ENCODE results near the gene DMXL1. TPM values are rescaled to one million over a fixed set of nuclear protein-coding genes. Genes with fewer than 3 reads are reported as not detected.

Gene DMXL1
- total RNA-seq, 1 experiment from 2014 or later = 29.2 TPM

- intact Hi-C loops (cut with micrococcal nuclease; ENCODE audit: unreplicated experiment) = no loop called here
- ATAC-seq (no peak), DNase-seq (ENCODE audit: low read depth, low spot score) (no peak)
- Histone ChIP-seq H3K4me3 (ENCODE audit: low read depth in 2 of 2, low read length in 2 of 2) (no peak overlapping the region), H3K27ac (ENCODE audit: low read length) (no peak overlapping the region), H3K27me3 (ENCODE audit: control insufficient read depth, insufficient read depth, low read length) (no peaks in the 10 kb centered on the region), H3K36me3 (ENCODE audit: control insufficient read depth, insufficient read depth, low read length) (0 out of 2 replicates have a peak, but pooled peaks cover 5% of the 10 kb centered on the region), H3K4me1 (ENCODE audit: control insufficient read depth, insufficient read depth, low read length) (no peaks in the 10 kb centered on the region), H3K9me3 (ENCODE audit: control insufficient read depth, insufficient read depth, low read depth, low read length) (no peaks in the 10 kb centered on the region)
- no peak for TF ChIP-seq REST (IDR thresholded peaks at IDR 0.05; ENCODE audit: insufficient read depth in 1 of 2, low read depth in 2 of 2, low read length in 1 of 2)
- no peak for TF ChIP-seq SIN3A (IDR thresholded peaks at IDR 0.05; ENCODE audit: borderline replicate concordance, insufficient read depth, low read depth, low read length)
- TF ChIP-seq CTCF (IDR thresholded peaks at IDR 0.05) = no peak
- no peak for TF ChIP-seq POLR2AphosphoS5 (IDR thresholded peaks at IDR 0.05; ENCODE audit: low read depth, low read length)
- TF ChIP-seq TCF7L2 (IDR thresholded peaks at IDR 0.05; ENCODE audit: low read depth, low read length) = no peak
- BruUV-seq (replicated peaks) = no TSS peak
- ChIA-PET CTCF (interaction anchor here (0.6 kb wide), 1 partner anchor 97 kb away, joined by 3 read pairs; no protein-coding TSS in a partner anchor), POLR2A (no interaction called here)
- in situ Hi-C loops (cut with HindIII; ENCODE audit: low pct_unique_long_range_greater_than_20kb, low sequenced_read_pairs) = no loop called here
These were observed 97.5 kb downstream of the DMXL1 start for GRCh38 chr5:119168401-119168800.

GRCh38 chr5:119171686-119172085 lies 100.8 kb downstream of the DMXL1 start:
- Histone ChIP-seq H3K27ac (ENCODE audit: low read length) (no peak overlapping the region), H3K4me1 (ENCODE audit: control insufficient read depth, insufficient read depth, low read length) (no peaks in the 10 kb centered on the region), H3K4me3 (ENCODE audit: low read depth in 2 of 2, low read length in 2 of 2) (no peak overlapping the region), H3K9me3 (ENCODE audit: control insufficient read depth, insufficient read depth, low read depth, low read length) (no peaks in the 10 kb centered on the region), H3K36me3 (ENCODE audit: control insufficient read depth, insufficient read depth, low read length) (peaks cover 2% of the 10 kb centered on the region; the same call in 1 of the 2 replicates), H3K27me3 (ENCODE audit: control insufficient read depth, insufficient read depth, low read length) (no peaks in the 10 kb centered on the region)
- no TSS peak for BruUV-seq (replicated peaks)
- in situ Hi-C loops (cut with HindIII; ENCODE audit: low pct_unique_long_range_greater_than_20kb, low sequenced_read_pairs) = no loop called here
- DNase-seq (ENCODE audit: low read depth, low spot score) (no peak), ATAC-seq (no peak)
- TF ChIP-seq POLR2AphosphoS5 (IDR thresholded peaks at IDR 0.05; ENCODE audit: low read depth, low read length) (no peak), TCF7L2 (IDR thresholded peaks at IDR 0.05; ENCODE audit: low read depth, low read length) (no peak), CTCF (IDR thresholded peaks at IDR 0.05) (no peak), REST (IDR thresholded peaks at IDR 0.05; ENCODE audit: insufficient read depth in 1 of 2, low read depth in 2 of 2, low read length in 1 of 2) (no peak), SIN3A (IDR thresholded peaks at IDR 0.05; ENCODE audit: borderline replicate concordance, insufficient read depth, low read depth, low read length) (no peak)
- CTCF ChIA-PET = no interaction called here
- intact Hi-C loops (cut with micrococcal nuclease; ENCODE audit: unreplicated experiment) = no loop called here
- POLR2A ChIA-PET = interaction anchor here (0.6 kb wide), 1 partner anchor 186 kb away, joined by 3 read pairs; no protein-coding TSS in a partner anchor

All from Panc1 (cell line).